Thoracic aorta (tissue), 2 donors: ENCODE results near the gene ZZZ3. TPM values are rescaled to one million over a fixed set of nuclear protein-coding genes. Genes with fewer than 3 reads are reported as not detected.
"Not testable (repeated sequence)": the region's sequence is repeated elsewhere in the genome, so short reads cannot be mapped to it uniquely, and the experiment has no call there.

Experiments used
- ATAC-seq: fragments of 150-250 bp; one replicate; pipeline ENCODE4 v1.8.0; 2017; ENCODE audit warnings: low read depth; ENCODE audit not compliant: insufficient number of reproducible peaks, low FRiP score
- DNase-seq: peaks from one replicate; pipeline ENCODE4 v3.0.0-alpha.2; 2020; ENCODE audit warnings: low spot score
- H3K27ac ChIP-seq, 2 donors: fragments of 200-600 bp; sonication (generic); 1 replicate in 1 of 2; 2 replicates in 1 of 2; pipeline ENCODE4 v1.5.1; 2016; ENCODE audit warnings: mild to moderate bottlenecking in 2 of 2, moderate library complexity in 2 of 2
- H3K27me3 ChIP-seq: fragments of 200-600 bp; sonication (generic); replicated peaks from 2 replicates; pipeline ENCODE4 v1.6.0; 2016; ENCODE audit warnings: mild to moderate bottlenecking; ENCODE audit not compliant: insufficient read depth
- H3K36me3 ChIP-seq: fragments of 200-600 bp; sonication (generic); one replicate; pipeline ENCODE4 v1.5.1; 2016
- H3K4me1 ChIP-seq, 2 donors: fragments of 200-600 bp; sonication (generic); 1 replicate in 1 of 2; 2 replicates in 1 of 2; pipeline versions ENCODE4 v1.5.1 to v1.6.0; 2016; ENCODE audit warnings: low read depth in 2 of 2, mild to moderate bottlenecking in 1 of 2; ENCODE audit not compliant: control insufficient read depth in 1 of 2
- H3K4me3 ChIP-seq: fragments of 200-600 bp; sonication (generic); 2 replicates; pipeline ENCODE4 v1.5.1; 2016; ENCODE audit warnings: mild to moderate bottlenecking
- H3K9me3 ChIP-seq: fragments of 200-600 bp; sonication (generic); 2 replicates; pipeline ENCODE4 v1.5.1; 2016
- CTCF ChIP-seq: fragments of 200-600 bp; sonication (generic); IDR thresholded peaks from one replicate; pipeline ENCODE4 v1.5.1; 2019; ENCODE audit warnings: antibody characterized with exemption
- total RNA-seq, 2 donors: library from RNA; depleted of rRNA; stranded (reverse); fragments of >200 nt; gene quantifications; one replicate each; pipeline versions ENCODE4 v1.1.0 to v1.2.3, GENCODE V29; 2016

ZZZ3 gene
- total RNA-seq, 2 donors from 2014 or later, result 42.4 to 66.9 TPM

DNA sequence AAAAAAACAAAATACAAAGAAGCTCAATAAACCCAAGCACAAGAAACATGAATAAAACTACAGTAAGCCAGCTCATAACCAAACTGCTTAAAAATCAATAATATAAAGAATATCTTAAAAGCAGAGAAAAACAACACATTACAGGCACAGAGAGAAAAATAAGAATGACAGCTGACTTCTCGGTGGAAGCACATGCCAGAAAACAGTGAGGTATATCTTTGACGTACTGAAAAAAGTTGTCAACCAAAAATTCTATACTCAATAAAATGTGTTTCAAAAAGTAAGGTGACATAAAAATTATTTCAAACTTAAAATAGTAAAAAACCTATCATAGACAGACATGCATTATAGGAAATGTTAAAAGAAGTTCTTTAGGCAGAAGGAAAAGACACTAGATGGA lies 33.3 kb downstream of the ZZZ3 start:
- DNase-seq (no peak), ATAC-seq (no peak)
- Histone ChIP-seq H3K4me3 (no peak overlapping the region), H3K36me3 (no peaks in the 10 kb centered on the region), H3K27ac (no peak overlapping the region), H3K4me1 (no peaks in the 10 kb centered on the region), H3K27me3 (no peaks in the 10 kb centered on the region), H3K9me3 (peaks cover 18% of the 10 kb centered on the region)
- no peak for TF ChIP-seq CTCF

- not testable (repeated sequence) for H3K27me3 ChIP-seq, ATAC-seq, H3K4me1 ChIP-seq, H3K27ac ChIP-seq, H3K4me3 ChIP-seq, DNase-seq, H3K36me3 ChIP-seq
- peaks cover 18% of the 10 kb centered on the region for H3K9me3 ChIP-seq
These were observed 36.2 kb downstream of the ZZZ3 start for GRCh38 chr1:77646224-77646623.

DNA sequence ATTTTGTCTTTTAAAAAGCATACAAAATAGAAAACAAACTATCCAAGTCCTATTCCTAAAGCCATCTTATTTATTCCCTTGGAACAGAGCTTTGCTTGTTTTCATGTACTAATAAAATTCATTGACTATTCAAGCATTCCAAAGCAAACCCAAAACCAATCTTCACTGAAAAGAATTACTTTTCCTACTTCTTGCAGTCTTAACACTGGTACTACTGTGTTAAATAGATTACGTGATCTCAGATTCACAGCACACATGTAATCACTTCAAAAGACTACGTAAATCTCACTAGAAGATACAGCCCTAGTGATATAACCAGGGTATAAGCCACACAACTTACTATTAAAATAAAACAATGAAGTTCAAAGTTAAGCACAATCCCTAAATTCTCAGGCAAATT lies 39.0 kb downstream of the ZZZ3 start:
- peaks cover 7 to 11% of the 10 kb centered on the region in 2 donors for H3K4me1 ChIP-seq
- no peak overlapping the region for H3K27ac ChIP-seq
- no peaks in the 10 kb centered on the region for H3K9me3 ChIP-seq
- ATAC-seq, result no peak
- DNase-seq, result no peak
- no peaks in the 10 kb centered on the region for H3K36me3 ChIP-seq
- TF ChIP-seq CTCF, result no peak
- no peaks in the 10 kb centered on the region for H3K27me3 ChIP-seq
- H3K4me3 ChIP-seq, result no peak overlapping the region

- Histone ChIP-seq H3K4me3 (no peak overlapping the region), H3K4me1 (peaks cover 10 to 17% of the 10 kb centered on the region in 2 donors), H3K27me3 (no peaks in the 10 kb centered on the region), H3K27ac (no peak overlapping the region), H3K9me3 (no peaks in the 10 kb centered on the region), H3K36me3 (no peaks in the 10 kb centered on the region)
- TF ChIP-seq CTCF, result no peak
- ATAC-seq (no peak), DNase-seq (no peak)
These were observed 39.5 kb downstream of the ZZZ3 start for GRCh38 chr1:77642941-77643340.

DNA sequence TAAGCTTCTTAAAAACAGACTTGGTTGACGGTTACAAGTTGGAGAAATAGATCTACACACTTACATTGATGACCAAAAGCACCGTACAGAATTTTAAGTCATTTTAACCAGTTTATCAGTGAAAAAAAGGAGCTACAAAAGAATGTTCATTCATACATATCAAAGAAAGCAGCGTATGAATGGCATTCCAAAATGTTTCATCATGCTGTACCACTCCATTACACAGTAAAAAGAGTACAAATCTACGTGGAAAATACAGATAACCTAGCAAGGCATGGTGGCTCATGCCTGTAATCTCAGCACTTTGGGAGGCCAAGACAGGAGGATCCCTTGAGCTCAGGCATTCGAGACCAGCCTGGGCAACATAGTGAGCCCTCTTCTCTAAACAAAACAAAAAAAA lies 40.3 kb downstream of the ZZZ3 start:
- H3K4me1 ChIP-seq, result peaks cover 10 to 19% of the 10 kb centered on the region in 2 donors
- H3K4me3 ChIP-seq, result no peak overlapping the region
- no peaks in the 10 kb centered on the region for H3K9me3 ChIP-seq
- H3K27ac ChIP-seq, result no peak overlapping the region
- no peaks in the 10 kb centered on the region for H3K36me3 ChIP-seq
- no peak for ATAC-seq
- no peak for TF ChIP-seq CTCF
- no peak for DNase-seq
- H3K27me3 ChIP-seq, result no peaks in the 10 kb centered on the region

DNA sequence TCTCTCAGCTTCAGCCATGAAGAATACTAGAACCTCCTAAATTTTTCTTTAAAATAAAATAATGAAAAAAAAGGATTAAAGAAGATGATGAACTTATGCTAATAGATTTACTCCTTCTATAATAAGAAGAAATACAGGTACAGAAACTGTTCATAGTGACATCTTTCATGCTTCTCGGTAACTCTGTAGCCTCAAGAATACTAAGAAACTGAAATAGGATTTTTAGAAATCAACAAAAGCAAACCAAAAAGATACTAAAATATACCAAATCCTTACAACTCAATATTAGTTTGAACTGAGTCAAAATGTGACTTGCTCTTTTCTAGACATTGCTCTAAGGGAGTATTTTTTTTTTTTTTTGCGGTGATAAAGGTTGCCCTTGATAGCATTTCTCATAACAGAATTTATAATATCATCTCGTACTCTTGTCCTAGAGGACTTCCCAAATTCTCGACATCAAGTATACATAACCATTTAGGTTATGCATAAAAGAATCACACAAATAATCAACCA lies 42.8 kb downstream of the ZZZ3 start:
- ATAC-seq (no peak), DNase-seq (no peak)
- TF ChIP-seq CTCF, result no peak
- no peaks in the 10 kb centered on the region for H3K9me3 ChIP-seq
- H3K36me3 ChIP-seq, result no peaks in the 10 kb centered on the region
- no peak overlapping the region for H3K4me3 ChIP-seq
- no peaks in the 10 kb centered on the region for H3K27me3 ChIP-seq
- peaks cover 10 to 19% of the 10 kb centered on the region in 2 donors for H3K4me1 ChIP-seq
- no peak overlapping the region for H3K27ac ChIP-seq
